GM19395 (cell line): ENCODE measurements around the gene TIGD4.

Experiments
- ATAC-seq: cut with Tn5 transposase; IDR thresholded peaks from one replicate; pipeline ENCODE4 v1.9.1; 2021; ENCODE audit warnings: mild to moderate bottlenecking, moderate library complexity; ENCODE audit not compliant: unreplicated experiment

Gene TIGD4

DNA sequence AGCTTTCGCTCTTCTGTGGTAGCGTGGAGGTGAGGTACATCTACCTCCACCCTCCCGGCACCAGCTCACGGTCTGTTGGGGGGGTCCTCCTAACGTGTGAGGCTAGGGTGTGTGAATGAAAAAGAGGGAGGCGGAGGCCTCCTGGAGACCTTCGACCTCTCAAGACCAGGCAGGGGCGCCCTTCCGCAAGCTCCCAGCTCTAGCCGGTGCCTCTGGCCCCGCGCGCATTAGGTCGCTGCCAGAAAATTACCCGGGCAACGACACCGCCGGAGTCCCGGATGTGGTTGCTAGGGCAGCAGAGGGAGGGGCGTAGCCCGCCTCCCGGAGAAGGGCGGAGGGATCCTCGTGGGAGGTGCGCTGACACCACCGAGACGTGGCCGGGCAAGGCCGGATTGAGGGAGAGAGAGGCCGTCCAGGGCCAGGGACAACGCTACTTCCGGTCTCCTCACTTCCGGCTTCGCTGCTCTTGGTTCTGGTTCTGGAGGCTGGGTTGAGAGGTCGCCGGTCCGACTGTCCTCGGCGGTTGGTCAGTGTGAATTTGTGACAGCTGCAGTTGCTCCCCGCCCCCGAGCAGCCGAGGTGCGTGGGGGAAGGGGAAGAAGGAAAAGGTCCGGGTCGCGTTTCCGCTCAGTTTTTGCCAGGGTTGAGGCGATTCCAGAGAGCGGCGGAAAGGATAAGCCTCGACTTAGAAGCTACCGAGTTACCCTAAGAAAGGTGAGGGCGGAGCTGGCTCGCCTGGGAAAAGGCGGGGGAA lies at the start of gene TIGD4, which contains the start of gene ARFIP1:
Gene TIGD4, minus strand, starts transcription at position 218 of the 754 bp plus-strand sequence. CDS start 8,726 bp downstream, outside the sequence.
Gene ARFIP1, plus strand, starts transcription at position 442 of the 754 bp plus-strand sequence. CDS start 49,680 bp downstream, outside the sequence.
- peak; percentile 92 for ATAC-seq

DNA sequence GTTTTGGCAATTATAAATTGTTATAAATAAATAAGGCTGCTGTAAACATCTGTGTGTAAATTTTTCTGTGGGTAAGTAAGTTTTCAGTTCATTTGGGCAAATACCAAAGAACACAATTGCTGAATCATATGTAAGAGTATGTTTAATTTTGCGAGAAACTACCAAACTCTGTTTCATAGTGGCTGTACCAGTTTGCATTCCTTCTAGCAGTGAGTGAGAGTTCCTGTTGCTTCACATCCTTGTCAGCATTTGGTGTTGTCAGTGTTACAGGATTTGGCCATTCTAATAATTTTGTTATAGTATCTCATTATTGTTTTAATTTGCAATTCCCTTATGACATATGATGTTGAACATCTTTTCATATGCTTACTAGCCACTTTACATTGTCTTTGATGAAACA lies 48.6 kb upstream of the TIGD4 start:
- ATAC-seq, result no peak

- ATAC-seq, result no peak
Measured at GRCh38 chr4:152825336-152825735, 45.8 kb upstream of the TIGD4 start.

DNA sequence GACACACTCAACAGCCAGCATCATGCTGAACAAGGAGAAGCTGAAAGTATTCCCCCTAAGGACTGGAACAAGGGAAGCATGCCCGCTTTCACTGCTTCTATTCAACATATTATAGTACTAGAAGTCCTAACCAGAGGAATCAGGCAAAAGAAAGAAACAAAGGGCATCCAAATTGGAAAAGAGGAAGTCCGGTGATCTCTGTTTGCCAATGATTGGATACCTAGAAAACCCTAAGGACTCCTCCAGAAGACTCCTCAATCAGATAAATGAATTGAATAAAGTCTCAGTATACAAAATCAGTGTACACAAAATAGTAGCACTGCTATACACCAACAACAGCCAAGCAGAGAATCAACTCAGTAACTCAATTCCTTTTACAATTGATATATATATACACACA lies 45.0 kb upstream of the TIGD4 start:
- ATAC-seq, result no peak

DNA sequence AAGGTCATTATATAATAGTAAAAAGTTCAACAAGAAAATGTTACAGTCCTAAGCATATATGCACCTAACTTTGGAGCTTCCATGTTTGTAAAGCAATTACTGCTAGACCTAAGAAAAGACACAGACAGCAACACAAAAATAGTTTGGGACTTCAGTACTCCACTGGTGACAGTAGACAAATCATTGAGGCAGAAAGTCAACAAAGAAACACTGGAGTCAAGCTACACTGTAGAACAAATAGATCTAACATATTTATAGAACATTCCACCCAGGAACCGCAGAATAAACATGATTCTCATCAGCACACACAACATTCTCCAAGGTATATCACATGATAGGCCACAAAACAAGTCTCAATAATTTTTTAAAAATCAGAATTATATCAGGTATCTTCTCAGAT lies 42.8 kb upstream of the TIGD4 start:
- no peak for ATAC-seq

DNA sequence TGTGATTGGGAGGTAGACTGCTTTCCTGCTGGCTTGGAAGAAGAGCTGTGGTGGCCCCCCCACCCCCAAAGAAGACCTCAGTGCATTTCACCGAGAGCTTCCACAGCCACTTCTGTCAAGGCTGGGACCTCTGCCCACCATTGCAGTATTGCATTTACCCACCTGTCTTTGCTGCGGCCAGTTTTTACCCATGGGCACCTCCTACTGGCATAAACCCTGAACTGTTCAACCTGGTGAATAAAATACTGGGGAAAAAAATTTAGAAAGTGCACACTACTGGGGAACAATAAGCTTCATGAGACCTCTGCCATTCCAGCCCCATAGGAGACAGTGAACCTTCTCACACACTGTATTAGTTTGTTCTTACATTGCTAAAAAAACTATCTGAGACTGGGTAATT lies 40.5 kb upstream of the TIGD4 start:
- ATAC-seq, result no peak

DNA sequence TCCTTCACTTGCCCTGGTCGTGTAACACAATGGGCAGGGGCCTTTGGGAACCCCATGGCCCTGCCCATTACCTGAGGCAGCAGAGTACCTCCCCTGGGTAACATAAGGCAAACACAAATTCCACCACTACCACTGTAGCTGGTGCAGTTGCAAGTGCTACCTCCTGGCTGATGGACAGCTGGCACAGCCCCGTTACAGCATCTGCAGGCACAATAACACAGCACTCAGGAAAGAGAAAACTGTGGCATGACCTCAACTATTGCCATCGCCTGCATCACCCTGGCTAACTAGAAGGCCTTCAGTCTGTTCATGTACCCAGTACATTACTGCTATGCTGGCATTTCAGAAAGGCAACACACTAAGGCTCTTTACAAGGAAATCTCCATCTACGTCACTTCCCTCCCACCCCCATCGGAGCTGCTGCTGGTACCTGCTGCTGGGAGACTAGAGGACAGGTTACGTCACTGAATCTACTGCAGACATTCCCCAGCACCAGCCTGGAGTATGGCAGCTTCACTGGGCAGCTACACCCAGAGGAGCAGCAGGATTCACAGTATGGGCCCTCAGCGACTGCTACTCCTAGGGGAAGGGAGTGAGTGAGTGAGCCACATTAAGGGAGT lies 39.6 kb upstream of the TIGD4 start:
- no peak for ATAC-seq

DNA sequence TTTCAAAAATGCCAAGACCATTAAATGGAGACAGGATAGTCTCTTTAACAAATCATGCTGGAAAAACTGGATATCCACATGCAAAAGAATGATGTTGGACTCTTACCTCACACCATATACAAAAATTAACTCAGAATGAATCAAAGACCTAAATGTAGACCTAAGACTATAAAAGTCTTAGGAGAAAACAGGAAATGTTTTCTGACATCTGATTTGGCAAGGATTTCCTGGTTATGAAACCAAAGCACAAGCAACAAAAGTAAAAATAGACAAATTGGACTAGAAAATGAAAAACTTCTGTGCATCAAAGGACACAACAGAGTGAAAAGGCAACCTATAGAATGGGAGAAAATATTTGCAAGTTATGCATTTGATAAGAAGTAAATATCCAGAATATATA lies 37.8 kb upstream of the TIGD4 start:
- no peak for ATAC-seq

DNA sequence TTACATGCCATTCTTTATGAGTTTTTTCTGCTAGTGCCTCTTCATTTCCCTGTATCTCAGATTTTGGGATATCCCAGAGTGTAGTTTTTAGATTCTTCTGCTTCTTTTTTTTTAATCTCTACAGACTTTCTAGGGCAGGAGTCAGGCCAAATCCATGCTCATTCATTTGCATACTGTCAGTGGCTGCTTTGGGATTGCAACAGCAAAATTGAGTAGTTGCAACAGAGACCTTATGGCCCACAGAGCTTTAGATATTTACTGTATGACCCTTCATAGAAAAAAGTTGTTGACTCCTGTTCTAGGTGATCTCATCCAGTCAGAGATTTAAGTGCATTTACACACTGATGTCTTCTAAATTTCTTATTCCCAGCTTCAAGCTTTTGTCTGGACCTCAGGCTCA lies 35.5 kb upstream of the TIGD4 start:
- no peak for ATAC-seq

DNA sequence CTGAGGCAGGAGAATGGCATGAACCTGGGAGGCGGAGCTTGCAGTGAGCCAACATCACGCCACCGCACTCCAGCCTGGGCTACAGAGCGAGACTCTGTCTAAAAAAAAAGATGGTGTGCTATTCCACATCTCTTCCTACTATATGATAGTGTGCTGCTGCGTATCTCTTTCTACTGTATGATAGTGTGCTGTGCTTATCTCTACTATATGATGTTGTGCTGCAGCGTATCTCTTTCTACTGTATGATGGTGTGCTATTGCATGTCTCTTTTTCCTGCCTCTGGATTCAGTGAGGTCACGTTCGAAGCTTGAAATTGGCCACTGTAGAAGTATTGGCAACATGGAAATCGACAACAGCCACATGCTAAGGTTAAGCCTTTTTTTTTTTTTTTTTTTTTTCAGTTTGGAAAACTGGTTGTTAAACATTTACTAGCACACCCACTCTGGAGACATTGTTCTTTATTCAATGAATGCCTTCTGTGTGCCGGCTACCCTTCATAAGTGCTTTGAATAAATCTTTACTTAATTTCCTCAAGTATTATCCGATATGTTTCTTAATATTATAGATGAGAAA lies 31.3 kb upstream of the TIGD4 start:
- ATAC-seq, result no peak

DNA sequence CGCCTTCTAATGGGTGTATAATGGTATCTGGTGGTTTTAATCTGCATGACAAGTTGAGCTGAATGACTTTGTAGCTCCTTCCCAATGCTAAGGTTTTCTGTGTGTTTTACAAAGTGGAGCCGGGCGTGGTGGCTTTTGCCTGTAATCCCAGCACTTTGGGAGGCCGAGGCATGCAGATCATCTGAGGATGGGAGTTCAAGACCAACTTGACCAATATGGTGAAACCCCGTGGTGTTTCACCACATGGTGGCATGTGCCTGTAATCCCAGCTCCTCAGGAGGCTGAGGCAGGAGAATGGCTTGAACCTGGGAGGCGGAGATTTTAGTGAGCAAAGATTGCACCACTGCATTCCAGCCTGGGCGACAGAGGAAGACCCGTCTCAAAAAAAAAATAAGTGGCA lies 29.1 kb upstream of the TIGD4 start:
- no peak for ATAC-seq

DNA sequence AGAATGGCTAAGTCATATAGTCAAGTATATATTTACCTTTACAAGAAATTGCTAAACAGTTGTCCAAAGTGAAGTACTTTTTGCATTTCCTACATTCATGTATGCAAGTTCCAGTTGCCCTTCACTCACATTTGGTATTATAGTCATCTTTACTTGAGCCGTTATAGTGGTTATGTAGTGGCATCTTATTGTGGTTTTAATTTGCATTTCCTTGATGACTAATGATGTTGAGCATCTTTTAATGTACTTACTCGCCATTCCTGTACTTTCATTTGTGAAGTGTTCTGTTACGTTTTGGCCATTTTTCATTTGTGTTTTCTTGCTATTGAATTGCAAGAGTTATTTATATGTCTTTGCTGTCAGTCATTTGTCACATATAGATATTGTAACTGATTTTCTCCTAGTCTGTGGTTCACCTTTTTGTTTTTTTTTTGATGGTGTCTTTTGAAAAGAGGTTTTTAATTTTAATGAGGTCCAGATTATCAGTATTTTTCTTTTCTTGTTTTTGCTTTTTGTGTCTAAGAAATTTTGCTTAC lies 27.8 kb upstream of the TIGD4 start:
- ATAC-seq, result no peak

GRCh38 chr4:152806501-152807125 lies 27.1 kb upstream of the TIGD4 start:
- ATAC-seq, result no peak

GRCh38 chr4:152805818-152806217 lies 26.3 kb upstream of the TIGD4 start:
- no peak for ATAC-seq

- no peak for ATAC-seq
Measured at GRCh38 chr4:152805071-152805650, 25.6 kb upstream of the TIGD4 start.

DNA sequence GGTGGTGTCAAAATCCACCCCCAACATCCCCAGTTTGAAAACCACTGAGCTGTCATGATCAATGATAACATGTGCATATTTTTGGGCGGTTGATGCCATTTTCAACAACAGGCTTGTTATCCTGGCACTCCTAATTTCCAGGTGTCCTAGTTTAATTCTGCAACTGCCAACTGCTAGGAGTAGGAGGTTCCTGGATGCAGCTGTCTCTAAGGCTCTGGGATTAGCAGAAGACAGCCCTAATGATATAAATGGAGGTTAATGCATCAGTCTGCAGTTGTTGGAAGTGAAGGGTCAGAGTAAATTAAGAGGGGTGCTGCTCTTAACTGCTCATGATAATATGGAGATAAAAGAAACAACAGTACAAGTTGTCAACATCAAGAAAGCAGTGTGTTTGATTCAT lies 24.0 kb upstream of the TIGD4 start:
- ATAC-seq, result no peak

DNA sequence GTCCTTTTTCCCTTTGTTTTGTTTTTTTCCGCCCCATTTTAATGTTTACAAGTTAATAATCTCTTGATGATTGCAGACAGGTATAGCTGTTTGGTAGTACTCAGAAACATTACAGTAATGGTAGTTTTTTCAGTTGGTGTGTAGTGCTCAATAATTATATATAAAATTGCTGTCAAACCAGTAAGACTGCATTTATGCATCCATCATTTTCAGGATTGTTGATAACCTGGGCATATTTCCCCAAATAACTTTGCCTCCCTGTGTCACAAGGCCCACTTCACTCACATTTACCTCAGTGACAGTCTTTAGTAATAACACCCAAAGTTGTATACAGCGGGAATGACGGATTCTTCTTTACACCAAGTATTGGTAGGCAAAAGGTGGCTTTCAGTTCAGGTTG lies 16.4 kb upstream of the TIGD4 start:
- no peak for ATAC-seq

DNA sequence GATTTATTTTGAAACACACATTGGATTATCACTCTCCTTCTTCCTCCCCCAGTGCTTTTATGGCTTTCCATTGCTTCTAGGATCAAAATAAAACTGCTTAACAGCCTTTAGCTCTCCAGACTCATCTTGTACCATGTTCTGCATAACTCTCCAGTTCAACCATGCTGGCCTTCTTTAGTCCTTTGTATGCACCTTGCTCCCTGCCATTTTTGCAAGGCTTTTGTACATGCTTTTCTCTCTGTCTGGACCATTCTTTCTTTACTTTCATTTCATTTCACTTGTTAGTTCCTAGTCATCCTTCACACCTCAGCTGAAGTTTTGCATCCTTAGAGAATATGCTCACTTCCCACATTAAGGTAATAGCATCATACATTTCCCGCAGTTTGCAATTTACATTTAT lies 7.1 kb upstream of the TIGD4 start:
- no peak for ATAC-seq

DNA sequence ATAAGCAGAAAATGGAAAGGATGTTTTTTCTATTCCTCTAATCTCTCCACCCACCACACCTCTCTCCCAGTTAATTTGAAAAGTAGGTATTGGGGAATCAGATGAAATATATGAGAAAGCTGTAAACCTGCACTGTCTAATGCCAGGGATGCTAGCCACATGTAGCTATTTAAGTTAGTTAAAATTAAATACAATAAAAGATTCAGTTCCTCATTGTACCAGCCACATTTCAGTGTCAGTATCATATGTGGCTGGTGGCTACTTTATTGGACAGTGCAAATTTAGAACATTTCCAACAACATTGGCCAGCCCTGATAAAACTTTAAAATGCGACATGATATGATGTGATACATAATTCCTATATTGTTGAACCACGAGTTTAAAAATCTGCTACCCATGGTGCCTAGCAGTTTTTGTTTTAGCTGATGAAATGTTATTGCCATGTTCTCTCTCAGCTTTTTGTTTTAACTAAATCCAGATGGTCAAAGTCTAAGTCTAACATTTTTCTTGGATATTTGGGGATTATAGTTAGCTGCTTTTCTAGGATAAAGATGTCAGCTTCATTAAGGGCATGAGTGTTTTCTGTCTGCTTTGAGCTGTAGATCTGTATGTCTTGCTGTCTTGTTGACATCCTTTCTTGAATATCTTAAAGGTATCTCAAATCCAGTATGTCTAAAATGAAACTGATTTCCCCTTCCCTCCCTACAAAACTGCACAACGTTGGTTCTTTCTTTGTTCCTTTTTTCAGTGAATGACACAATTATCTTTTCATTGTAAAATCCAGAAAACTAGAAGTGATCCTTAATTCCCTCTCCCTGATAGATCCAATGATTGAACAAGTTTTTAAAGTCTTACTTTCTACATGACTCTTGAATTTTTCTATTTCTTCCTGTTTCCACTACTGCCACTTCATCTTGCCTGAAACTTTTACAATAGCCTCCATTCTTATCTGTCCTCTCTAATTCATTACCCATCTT lies 6.4 kb upstream of the TIGD4 start:
- no peak for ATAC-seq
